Measurements from ENCODE around the gene ASCL5. TPM values are rescaled to one million over a fixed set of nuclear protein-coding genes. Genes with fewer than 3 reads are reported as not detected.

Gene ASCL5
- total RNA-seq, 1 donor from 2014 or later, result under 0.01 TPM

DNA sequence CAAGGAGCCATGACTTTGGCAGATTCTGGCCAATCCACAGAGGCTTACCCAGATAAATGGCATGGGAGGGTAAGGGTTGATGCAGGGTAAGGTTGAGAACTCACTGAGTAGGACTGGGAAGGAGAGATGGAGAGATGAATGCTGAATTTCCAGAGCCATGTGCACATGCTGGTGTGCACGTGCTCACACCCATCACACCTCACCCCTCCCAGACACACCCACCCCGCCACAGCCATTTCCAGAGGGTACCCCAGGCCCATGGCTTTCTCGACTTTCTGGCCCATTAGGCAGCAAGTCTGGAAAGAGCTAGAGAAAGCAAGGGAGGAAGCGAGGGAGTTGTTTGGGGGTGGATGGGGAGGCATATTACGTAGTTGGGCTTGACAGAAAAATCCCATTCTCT, 16.4 kb downstream of the ASCL5 start:
- FAIRE-seq, result no peak
- TF ChIP-seq, protein P1, sequence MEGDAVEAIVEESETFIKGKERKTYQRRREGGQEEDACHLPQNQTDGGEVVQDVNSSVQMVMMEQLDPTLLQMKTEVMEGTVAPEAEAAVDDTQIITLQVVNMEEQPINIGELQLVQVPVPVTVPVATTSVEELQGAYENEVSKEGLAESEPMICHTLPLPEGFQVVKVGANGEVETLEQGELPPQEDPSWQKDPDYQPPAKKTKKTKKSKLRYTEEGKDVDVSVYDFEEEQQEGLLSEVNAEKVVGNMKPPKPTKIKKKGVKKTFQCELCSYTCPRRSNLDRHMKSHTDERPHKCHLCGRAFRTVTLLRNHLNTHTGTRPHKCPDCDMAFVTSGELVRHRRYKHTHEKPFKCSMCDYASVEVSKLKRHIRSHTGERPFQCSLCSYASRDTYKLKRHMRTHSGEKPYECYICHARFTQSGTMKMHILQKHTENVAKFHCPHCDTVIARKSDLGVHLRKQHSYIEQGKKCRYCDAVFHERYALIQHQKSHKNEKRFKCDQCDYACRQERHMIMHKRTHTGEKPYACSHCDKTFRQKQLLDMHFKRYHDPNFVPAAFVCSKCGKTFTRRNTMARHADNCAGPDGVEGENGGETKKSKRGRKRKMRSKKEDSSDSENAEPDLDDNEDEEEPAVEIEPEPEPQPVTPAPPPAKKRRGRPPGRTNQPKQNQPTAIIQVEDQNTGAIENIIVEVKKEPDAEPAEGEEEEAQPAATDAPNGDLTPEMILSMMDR (IDR thresholded peaks at IDR 0.05; ENCODE audit: insufficient read depth, low read length, severe bottlenecking), result no peak
- Histone ChIP-seq H3K36me3 (ENCODE audit: control insufficient read depth, insufficient read depth, low read length) (no peaks in the 10 kb centered on the region), H3K4me3 (ENCODE audit: low read depth, low read length) (no peak overlapping the region), H3K27me3 (ENCODE audit: control insufficient read depth, insufficient read depth, low read length) (peaks cover 2% of the 10 kb centered on the region)
- DNase-seq (ENCODE audit: low read depth), result no peak

DNA sequence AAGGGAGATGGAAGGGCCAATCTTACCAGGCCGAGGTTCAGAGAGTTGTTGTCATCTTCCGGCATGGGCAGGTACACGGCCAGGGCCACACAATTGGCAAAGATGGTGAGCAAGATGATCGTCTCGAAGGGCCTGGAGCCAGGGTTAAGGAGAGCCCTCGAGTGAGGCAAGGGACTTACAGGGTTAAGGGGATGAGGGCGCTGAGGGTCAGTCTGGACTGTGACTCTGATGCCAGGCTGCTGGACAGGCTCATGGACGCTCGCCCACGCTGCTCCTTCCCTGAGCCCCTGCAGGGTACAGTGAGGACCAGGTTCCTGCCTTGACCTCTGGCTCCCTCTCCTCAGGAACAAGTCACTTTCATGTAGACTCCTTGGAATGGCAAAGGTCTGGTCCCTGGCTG, 16.8 kb downstream of the ASCL5 start:
- no peak for FAIRE-seq
- Histone ChIP-seq H3K4me3 (ENCODE audit: low read depth, low read length) (no peak overlapping the region), H3K27me3 (ENCODE audit: control insufficient read depth, insufficient read depth, low read length) (peaks cover 2% of the 10 kb centered on the region), H3K36me3 (ENCODE audit: control insufficient read depth, insufficient read depth, low read length) (no peaks in the 10 kb centered on the region)
- TF ChIP-seq, protein P1 (IDR thresholded peaks at IDR 0.05; ENCODE audit: insufficient read depth, low read length, severe bottlenecking), result no peak
- no peak for DNase-seq (ENCODE audit: low read depth)

DNA sequence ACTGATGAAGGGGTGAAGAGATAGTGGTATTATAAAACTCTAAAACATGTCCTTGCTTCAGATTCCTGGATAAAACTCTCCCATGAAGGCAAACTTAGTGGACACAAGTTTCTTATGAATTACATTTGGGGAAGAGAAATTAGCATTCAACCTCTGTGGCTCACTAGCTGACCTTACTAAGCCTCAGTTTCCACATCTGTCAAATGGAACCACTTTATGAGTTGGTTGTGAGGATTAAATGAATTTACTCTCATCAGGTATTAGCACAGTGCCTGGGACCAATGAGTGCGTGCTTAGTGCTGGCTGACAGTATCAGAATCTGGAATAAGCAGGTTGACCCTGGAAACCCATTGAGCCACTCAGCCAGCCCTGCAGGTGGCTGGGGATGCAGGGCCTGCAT, 17.3 kb downstream of the ASCL5 start:
- DNase-seq (ENCODE audit: low read depth), result no peak
- Histone ChIP-seq H3K27me3 (ENCODE audit: control insufficient read depth, insufficient read depth, low read length) (peaks cover 2% of the 10 kb centered on the region), H3K4me3 (ENCODE audit: low read depth, low read length) (no peak overlapping the region), H3K36me3 (ENCODE audit: control insufficient read depth, insufficient read depth, low read length) (no peaks in the 10 kb centered on the region)
- TF ChIP-seq, protein P1 (IDR thresholded peaks at IDR 0.05; ENCODE audit: insufficient read depth, low read length, severe bottlenecking), result no peak
- no peak for FAIRE-seq

DNA sequence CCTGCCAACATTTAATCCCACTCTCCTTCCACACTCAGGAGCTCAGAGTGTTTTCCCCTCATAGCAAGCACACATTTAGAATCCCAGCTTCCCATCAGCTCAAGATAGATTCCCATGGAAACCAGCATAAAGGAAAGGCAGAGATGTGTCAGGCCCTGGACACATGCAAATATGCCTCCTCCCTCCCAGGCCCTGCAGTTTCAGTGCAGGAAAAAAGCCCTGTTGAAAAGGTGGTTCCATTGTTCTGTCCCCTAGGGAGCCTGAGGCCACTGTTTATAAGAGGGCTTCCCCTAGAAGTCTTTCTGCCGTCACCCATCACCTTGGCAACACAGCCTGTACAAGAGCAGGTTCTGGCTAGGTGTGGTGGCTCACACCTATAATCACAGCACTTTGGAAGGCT, 18.4 kb downstream of the ASCL5 start:
- Histone ChIP-seq H3K36me3 (ENCODE audit: control insufficient read depth, insufficient read depth, low read length) (no peaks in the 10 kb centered on the region), H3K4me3 (ENCODE audit: low read depth, low read length) (no peak overlapping the region), H3K27me3 (ENCODE audit: control insufficient read depth, insufficient read depth, low read length) (peaks cover 2% of the 10 kb centered on the region)
- TF ChIP-seq, protein P1 (IDR thresholded peaks at IDR 0.05; ENCODE audit: insufficient read depth, low read length, severe bottlenecking), result no peak
- DNase-seq (ENCODE audit: low read depth), result no peak
- no peak for FAIRE-seq

DNA sequence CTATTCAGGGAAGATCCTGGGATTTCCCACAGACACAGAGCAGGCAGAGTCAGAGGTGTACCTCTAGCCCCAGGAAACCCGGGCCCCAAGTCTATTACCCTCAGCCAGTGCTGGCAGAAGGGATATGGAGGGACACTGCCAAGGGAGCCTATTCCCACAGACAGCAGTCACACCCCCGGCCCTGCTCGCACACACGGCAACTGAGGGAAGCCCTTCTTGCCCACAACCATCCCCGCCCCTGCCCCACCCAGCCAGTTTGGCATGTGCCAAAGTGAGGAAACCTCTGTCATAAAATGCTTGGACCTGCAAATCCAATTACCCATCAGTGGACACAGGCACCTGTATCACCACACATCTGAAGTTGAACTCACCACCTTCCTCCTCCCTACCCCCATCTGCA, 21.3 kb downstream of the ASCL5 start:
- FAIRE-seq (no peak), DNase-seq (ENCODE audit: low read depth) (no peak)
- Histone ChIP-seq H3K4me3 (ENCODE audit: low read depth, low read length) (no peak overlapping the region), H3K36me3 (ENCODE audit: control insufficient read depth, insufficient read depth, low read length) (no peaks in the 10 kb centered on the region), H3K27me3 (ENCODE audit: control insufficient read depth, insufficient read depth, low read length) (peaks cover 2% of the 10 kb centered on the region)
- TF ChIP-seq, protein P1 (IDR thresholded peaks at IDR 0.05; ENCODE audit: insufficient read depth, low read length, severe bottlenecking), result no peak

DNA sequence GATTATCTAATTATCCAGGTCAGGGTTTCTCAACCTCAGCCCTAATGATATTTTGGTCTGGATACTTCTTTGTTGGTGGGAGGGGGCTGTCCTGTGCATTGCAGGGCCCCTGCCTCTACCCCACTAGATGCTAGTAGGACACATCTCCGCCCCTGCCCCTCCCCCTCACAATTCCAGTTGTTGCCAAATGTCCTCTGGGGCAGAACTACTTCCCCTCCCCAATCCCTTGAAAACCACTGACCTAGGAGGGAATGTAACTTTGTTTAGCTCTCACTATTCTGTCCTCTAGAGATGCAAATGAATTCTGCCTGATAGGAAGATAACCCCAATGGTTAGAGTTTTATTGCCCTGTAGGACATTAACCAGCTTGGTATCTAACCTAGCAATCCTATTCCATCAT, 22.8 kb downstream of the ASCL5 start:
- TF ChIP-seq, protein P1 (IDR thresholded peaks at IDR 0.05; ENCODE audit: insufficient read depth, low read length, severe bottlenecking), result no peak
- no peak for FAIRE-seq
- H3K27me3 ChIP-seq (ENCODE audit: control insufficient read depth, insufficient read depth, low read length), result no peaks in the 10 kb centered on the region
- H3K36me3 ChIP-seq (ENCODE audit: control insufficient read depth, insufficient read depth, low read length), result no peaks in the 10 kb centered on the region
- no peak overlapping the region for H3K4me3 ChIP-seq (ENCODE audit: low read depth, low read length)
- DNase-seq (ENCODE audit: low read depth), result no peak

All from bronchial epithelial cell (primary cell).